OCI-LY1 (cell line): ENCODE results near the gene EXOC6B.

Experiments used
- EZH2 ChIP-seq: fragments of 200-600 bp; sonication (generic), shearing (Covaris generic); IDR thresholded peaks from 2 replicates; pipeline ENCODE4 v1.8.0; 2017; ENCODE audit warnings: borderline replicate concordance, mixed run types, mild to moderate bottlenecking, antibody characterized with exemption, low read length, moderate library complexity, mixed read lengths
- TF ChIP-seq, protein P1 (sequence below): fragments of 200-600 bp; sonication (generic), shearing (Covaris generic); IDR thresholded peaks from 2 replicates; pipeline ENCODE4 v1.5.1; 2017; ENCODE audit warnings: mild to moderate bottlenecking, antibody characterized with exemption, low read length, moderate library complexity, mixed read lengths

DNA sequence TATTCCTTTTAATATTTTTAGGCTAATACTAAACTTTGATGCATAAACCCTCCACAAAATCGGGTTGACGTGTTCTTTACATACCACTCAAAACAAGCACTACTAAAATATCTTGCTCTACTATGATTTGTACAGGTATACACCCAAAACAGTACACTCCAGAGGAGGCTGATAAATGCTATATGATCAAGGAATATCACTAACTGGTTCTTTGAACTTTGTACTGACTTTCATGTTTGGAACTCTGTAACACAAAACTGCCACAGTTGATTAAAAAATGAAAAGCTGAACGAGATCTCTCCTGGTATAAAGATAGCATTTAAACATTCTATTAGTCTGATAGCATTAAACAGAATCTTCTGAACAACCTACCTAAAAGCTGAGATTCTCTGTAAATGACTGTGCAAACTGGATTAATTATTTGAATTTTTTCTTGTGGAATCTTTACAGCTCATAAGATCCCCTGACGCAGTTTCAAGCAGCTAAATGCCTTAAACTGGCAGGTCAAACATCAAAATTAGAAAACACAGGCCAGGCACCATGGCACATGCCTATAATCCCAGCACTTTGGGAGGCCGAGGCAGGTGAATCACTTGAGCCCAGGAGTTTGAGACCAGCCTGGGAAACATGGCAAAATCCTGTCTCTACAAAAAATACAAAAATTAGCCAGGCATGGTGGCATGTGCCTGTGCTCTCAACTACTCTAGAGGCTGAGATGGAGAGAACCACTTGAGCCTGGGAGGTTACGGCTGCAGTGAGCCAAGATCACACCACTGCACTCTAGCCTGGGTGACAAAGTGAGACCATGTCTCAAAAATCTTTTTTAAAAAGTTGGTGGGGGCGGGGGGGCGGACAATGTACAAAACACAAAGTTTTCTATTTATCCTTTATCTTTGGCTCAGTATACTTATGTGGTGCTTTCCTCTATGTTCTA, 150.6 kb downstream of the EXOC6B start:
- TF ChIP-seq EZH2, result no peak
- TF ChIP-seq, protein P1, sequence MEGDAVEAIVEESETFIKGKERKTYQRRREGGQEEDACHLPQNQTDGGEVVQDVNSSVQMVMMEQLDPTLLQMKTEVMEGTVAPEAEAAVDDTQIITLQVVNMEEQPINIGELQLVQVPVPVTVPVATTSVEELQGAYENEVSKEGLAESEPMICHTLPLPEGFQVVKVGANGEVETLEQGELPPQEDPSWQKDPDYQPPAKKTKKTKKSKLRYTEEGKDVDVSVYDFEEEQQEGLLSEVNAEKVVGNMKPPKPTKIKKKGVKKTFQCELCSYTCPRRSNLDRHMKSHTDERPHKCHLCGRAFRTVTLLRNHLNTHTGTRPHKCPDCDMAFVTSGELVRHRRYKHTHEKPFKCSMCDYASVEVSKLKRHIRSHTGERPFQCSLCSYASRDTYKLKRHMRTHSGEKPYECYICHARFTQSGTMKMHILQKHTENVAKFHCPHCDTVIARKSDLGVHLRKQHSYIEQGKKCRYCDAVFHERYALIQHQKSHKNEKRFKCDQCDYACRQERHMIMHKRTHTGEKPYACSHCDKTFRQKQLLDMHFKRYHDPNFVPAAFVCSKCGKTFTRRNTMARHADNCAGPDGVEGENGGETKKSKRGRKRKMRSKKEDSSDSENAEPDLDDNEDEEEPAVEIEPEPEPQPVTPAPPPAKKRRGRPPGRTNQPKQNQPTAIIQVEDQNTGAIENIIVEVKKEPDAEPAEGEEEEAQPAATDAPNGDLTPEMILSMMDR, result no peak
